Osteoblast (primary cell): ENCODE results near the gene DMXL2. TPM values are rescaled to one million over a fixed set of nuclear protein-coding genes. Genes with fewer than 3 reads are reported as not detected.

ENCODE experiments used
- DNase-seq: peaks from one replicate; pipeline ENCODE4 v3.0.0; 2011; ENCODE audit warnings: low spot score, mixed read lengths; ENCODE audit not compliant: insufficient read length; ENCODE audit errors: missing footprints
- H2AFZ ChIP-seq: 2 replicates; pipeline ENCODE4 v1.6.0; 2011; ENCODE audit warnings: mild to moderate bottlenecking, low read length
- H3K27ac ChIP-seq: 2 replicates; pipeline ENCODE4 v1.5.1; 2011; ENCODE audit warnings: mild to moderate bottlenecking, low read depth, low read length, moderate library complexity
- H3K27me3 ChIP-seq: 2 replicates; pipeline ENCODE4 v1.6.0; 2012; ENCODE audit warnings: mild to moderate bottlenecking, control low read depth, inconsistent platforms, low read length, moderate library complexity; ENCODE audit not compliant: insufficient read depth
- H3K36me3 ChIP-seq: 2 replicates; pipeline ENCODE4 v1.5.1; 2011; ENCODE audit warnings: mild to moderate bottlenecking, low read length, control low read depth, moderate library complexity; ENCODE audit not compliant: insufficient read depth
- H3K4me1 ChIP-seq: 2 replicates; pipeline ENCODE4 v1.5.1; 2011; ENCODE audit warnings: mild to moderate bottlenecking, low read length, control low read depth, moderate library complexity; ENCODE audit not compliant: insufficient read depth
- H3K4me2 ChIP-seq: 2 replicates; pipeline ENCODE4 v1.6.0; 2011; ENCODE audit warnings: mild to moderate bottlenecking, low read length; ENCODE audit not compliant: insufficient read depth
- H3K4me3 ChIP-seq: fragments of 200-600 bp; sonication (generic); 3 replicates; pipeline ENCODE4 v1.5.1; 2012; ENCODE audit warnings: mild to moderate bottlenecking, low read length, inconsistent platforms; ENCODE audit not compliant: insufficient read depth
- H3K79me2 ChIP-seq: 2 replicates; pipeline ENCODE4 v1.6.0; 2012; ENCODE audit warnings: mild to moderate bottlenecking, low read length, control low read depth, inconsistent platforms; ENCODE audit not compliant: insufficient read depth
- H3K9me3 ChIP-seq: 2 replicates; pipeline ENCODE4 v1.5.1; 2011; ENCODE audit warnings: low read depth, low read length, control low read depth
- H4K20me1 ChIP-seq: 2 replicates; pipeline ENCODE4 v1.6.0; 2012; ENCODE audit warnings: mild to moderate bottlenecking, low read length, control low read depth; ENCODE audit not compliant: insufficient read depth
- CTCF ChIP-seq: IDR thresholded peaks from 2 replicates; pipeline ENCODE4 v1.5.1; 2011; ENCODE audit warnings: mild to moderate bottlenecking, low read depth, low read length, moderate library complexity; ENCODE audit errors: extremely low read depth
- total RNA-seq: library from RNA; depleted of rRNA; stranded (reverse); fragments of >200 nt; gene quantifications from 2 replicates; pipeline ENCODE4 v1.2.3, GENCODE V29; 2012

Gene DMXL2
- total RNA-seq, 1 donor, result 37.3 TPM

GRCh38 chr15:51496246-51496645, 126.3 kb downstream of the DMXL2 start:
- no peak overlapping the region for H2AFZ ChIP-seq
- no peak overlapping the region for H3K27ac ChIP-seq
- H3K4me3 ChIP-seq, result no peak overlapping the region
- no peaks in the 10 kb centered on the region for H4K20me1 ChIP-seq
- no peaks in the 10 kb centered on the region for H3K27me3 ChIP-seq
- H3K9me3 ChIP-seq, result no peaks in the 10 kb centered on the region
- DNase-seq, result no peak
- H3K36me3 ChIP-seq, result no peaks in the 10 kb centered on the region
- H3K4me2 ChIP-seq, result no peak overlapping the region
- no peaks in the 10 kb centered on the region for H3K79me2 ChIP-seq
- peaks cover 4% of the 10 kb centered on the region for H3K4me1 ChIP-seq
- no peak for TF ChIP-seq CTCF

- Histone ChIP-seq H3K4me1 (peaks cover 4% of the 10 kb centered on the region), H2AFZ (no peak overlapping the region), H3K36me3 (no peaks in the 10 kb centered on the region), H3K4me3 (no peak overlapping the region), H3K27me3 (no peaks in the 10 kb centered on the region), H4K20me1 (no peaks in the 10 kb centered on the region), H3K27ac (no peak overlapping the region), H3K79me2 (no peaks in the 10 kb centered on the region), H3K9me3 (no peaks in the 10 kb centered on the region), H3K4me2 (peak overlapping the region; percentile 9)
- TF ChIP-seq CTCF, result no peak
- no peak for DNase-seq
Measured at GRCh38 chr15:51494411-51495314, 127.9 kb downstream of the DMXL2 start.

- Histone ChIP-seq H3K4me3 (no peak overlapping the region), H3K9me3 (no peaks in the 10 kb centered on the region), H3K4me2 (no peak overlapping the region), H3K36me3 (no peaks in the 10 kb centered on the region), H3K4me1 (peaks cover 4% of the 10 kb centered on the region), H3K27ac (no peak overlapping the region), H2AFZ (no peak overlapping the region), H4K20me1 (no peaks in the 10 kb centered on the region), H3K79me2 (no peaks in the 10 kb centered on the region), H3K27me3 (no peaks in the 10 kb centered on the region)
- TF ChIP-seq CTCF, result no peak
- no peak for DNase-seq
Measured at GRCh38 chr15:51493892-51494291, 128.7 kb downstream of the DMXL2 start.

GRCh38 chr15:51492528-51492927, 130.0 kb downstream of the DMXL2 start:
- no peak overlapping the region for H3K27ac ChIP-seq
- H3K79me2 ChIP-seq, result no peaks in the 10 kb centered on the region
- H4K20me1 ChIP-seq, result no peaks in the 10 kb centered on the region
- TF ChIP-seq CTCF, result no peak
- H3K4me3 ChIP-seq, result no peak overlapping the region
- no peaks in the 10 kb centered on the region for H3K36me3 ChIP-seq
- DNase-seq, result no peak
- H3K4me1 ChIP-seq, result peaks cover 4% of the 10 kb centered on the region
- H3K4me2 ChIP-seq, result no peak overlapping the region
- H2AFZ ChIP-seq, result no peak overlapping the region
- H3K9me3 ChIP-seq, result no peaks in the 10 kb centered on the region
- no peaks in the 10 kb centered on the region for H3K27me3 ChIP-seq
